HG03064 (cell line): ENCODE measurements around the gene FAM193A.

Experiments
- ATAC-seq: cut with Tn5 transposase; IDR thresholded peaks from one replicate; pipeline ENCODE4 v1.9.1; 2021; ENCODE audit warnings: low read depth; ENCODE audit not compliant: unreplicated experiment

Gene FAM193A

DNA sequence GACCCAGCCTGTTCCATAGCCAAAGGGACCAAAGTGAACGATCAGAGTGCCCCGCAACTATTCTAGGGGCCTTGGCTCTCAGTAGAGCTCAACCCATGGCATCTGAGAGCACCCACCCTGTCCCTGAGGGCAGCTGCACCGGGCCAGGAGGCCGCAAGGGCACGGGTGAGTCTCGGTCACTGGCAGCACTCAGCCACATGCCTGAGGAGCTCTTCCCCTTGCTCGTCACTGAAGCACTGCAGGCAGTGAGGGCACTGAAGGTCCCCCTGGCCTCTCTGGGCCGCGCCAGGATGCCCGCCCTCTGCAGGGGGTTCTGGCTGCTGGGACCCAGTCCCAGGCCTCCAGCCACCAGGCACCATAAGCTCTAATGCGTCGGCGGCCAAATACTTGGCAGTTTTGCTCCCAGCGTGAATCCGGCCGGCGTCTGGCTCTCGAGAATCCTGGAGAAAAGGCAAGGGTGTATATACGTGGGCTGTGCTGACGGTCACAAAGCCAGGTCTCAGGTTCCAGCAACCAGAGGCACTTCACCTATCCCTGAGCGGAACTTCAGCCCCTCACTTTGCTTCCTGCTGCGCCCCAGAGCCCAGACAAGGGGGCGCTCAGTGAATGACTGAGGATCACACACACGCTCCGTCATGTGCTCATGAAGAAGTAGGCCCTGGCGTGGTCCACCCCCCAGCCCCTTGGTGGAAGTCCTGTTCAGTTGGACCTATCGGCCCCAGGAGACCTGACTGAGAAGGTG, 205.8 kb downstream of the FAM193A start:
- no peak for ATAC-seq

DNA sequence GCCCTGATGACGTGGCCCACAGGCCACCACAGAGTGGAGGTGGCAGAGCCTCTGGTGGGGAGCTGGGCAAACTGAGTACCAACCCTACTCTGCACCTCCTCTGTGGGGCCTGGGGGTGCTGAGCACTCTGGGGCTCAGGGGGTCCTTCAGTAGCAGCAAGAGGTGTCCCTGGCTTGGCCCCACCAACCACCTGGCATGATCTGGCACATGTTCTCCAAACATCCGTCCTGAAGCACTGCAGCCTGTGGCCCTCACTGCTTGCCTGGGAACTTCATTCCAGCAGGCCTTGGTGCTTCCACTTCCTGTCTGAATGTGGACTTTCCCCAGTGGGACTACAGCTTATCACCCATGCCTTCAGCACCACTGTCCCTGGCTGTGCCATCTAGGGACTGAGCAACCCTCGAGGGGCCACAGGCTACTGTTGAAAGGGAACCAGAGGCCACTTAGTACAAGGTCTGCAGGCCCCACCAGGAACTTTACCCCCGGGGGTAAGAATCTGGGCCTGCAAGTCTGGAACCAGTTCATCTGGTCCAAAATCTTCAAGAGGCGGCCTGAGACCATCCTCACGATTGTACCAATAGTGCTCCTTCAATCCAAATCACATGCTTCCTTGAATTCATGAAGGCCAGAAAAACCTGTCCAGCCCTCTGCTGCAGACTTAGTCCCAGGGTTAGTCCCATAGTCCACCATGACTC, 206.5 kb downstream of the FAM193A start:
- ATAC-seq, result no peak

DNA sequence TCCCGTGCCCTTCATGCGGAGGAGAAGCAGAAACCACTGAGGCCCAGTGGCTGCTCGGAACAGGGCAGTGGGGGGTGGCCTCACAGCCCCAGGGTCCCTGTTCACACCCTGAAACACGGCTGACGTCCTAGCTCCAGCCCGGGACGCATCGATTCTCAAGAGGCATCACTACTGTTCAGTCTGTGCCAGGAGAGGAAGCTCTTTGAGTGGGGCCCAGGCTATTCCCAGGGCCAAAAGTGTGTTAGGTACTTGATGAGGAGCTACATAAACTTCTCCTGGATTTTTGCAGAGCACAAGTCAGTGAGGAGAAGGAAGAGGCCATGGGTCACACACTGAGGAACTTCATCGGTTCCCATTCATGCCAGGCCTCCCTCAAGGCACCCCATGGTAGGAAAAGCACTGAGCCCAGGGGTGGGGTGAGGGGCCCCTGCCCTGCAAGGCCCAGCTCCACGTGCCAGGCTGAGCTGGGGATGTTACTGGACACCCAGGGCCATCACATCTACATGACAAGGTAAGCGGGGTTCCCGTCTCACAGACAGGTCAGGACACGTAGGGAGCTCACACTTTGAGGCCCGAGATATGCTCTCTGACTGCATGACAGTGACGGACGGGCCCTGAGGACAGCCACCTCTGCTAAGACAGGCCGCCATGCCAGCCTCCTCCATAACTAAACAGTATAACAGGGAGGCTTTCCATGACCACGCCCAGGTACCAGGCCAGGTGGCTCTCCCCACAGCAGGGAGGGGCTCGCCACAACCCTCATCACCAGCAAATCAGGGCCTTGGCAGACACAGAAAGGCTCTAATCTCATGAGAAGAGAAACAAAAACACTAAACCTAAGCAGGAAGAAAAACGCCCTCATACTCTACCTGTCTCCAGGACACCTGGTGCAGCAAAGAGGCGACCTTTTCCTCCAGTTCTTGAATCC, 207.3 kb downstream of the FAM193A start:
- no peak for ATAC-seq

DNA sequence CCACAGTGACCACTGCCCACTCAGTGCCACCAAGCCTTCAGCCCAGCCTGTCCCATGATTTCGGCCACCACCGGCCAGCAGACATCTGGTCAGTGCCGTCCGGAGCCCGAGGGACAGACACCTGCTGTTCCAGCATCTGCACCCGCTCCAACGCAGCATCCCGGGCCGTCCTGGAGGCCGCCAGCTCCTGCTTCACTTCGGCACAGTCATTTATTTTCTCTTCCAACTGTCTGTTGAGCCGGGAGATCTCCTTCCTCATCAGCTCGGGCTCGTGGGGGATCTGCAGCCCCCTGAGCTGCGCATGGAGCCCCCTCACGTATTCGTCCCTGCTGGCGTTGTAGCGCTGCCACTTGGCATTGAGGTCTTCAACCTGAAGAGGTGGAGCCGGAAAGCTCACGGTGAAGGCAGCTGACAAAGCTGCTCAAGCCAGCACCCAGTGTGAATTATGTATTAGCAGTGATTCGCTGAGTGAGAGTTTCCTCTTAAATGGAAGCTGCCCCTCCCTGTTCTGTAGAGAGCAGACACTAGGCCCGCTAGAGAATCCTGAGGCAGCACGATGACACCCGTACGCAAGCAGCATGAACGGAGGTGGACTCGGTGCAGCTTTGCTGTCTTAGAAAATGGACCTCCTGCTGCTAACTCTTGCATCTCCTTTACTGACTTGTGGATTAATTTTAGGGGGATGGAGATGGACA, 208.3 kb downstream of the FAM193A start:
- ATAC-seq, result no peak

DNA sequence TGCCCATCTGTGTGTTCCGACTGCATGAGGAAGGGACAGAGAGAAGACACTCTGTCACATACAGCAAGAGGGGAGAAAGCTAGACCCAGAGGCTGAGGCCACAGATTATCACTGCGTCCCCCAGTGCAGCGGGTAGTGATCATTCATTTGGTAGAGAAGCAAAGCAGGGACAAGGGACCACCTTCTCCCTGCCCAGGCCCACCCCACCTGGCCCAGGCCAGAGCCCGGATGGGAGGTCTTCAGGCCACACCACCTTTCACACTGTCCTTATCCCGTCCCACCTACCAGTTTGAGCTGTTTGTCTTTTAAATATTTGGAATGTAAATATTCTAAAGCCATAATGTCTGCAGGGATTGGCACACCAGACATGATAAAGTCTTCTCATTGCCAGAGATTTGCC, 209.1 kb downstream of the FAM193A start:
- ATAC-seq, result no peak

DNA sequence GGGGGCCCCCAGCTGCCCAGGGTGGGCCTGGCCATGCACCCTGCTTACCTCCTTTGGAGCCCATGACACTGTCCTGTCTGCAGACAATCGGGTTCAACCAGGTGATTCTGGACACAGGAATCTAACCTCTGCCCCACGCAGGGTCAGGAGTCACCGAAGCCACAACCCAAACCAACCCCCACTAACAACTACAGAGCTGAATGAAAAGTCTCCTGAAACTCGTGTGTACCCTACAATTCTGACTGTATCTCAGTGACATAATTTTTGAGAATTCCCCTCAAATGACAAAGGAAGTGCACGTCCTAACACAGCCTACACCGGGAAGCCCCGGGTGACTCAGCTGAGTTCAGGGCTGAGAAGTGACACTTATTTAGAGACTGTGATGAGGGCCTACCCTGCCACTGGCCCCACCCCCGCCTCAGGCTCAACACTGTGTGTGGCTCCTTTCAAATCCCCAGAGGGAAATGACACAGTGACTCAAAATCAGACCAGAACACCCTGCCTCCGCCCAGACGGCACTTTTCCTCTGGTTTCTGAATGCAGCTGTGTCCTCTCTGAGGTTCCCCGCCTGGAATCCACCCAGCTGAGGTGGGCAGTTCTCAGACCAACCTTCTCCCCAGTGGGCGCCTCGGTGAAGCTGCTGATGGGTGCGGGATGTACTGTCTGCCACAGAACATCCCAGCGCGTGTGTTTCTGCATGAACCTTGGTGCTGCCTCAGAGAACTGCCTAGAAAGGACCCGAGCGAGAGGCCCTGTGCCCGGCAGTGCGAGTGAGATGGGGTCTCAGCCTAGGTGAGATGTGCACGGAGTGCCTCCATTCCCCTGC, 209.7 kb downstream of the FAM193A start:
- peak; percentile 74 for ATAC-seq

DNA sequence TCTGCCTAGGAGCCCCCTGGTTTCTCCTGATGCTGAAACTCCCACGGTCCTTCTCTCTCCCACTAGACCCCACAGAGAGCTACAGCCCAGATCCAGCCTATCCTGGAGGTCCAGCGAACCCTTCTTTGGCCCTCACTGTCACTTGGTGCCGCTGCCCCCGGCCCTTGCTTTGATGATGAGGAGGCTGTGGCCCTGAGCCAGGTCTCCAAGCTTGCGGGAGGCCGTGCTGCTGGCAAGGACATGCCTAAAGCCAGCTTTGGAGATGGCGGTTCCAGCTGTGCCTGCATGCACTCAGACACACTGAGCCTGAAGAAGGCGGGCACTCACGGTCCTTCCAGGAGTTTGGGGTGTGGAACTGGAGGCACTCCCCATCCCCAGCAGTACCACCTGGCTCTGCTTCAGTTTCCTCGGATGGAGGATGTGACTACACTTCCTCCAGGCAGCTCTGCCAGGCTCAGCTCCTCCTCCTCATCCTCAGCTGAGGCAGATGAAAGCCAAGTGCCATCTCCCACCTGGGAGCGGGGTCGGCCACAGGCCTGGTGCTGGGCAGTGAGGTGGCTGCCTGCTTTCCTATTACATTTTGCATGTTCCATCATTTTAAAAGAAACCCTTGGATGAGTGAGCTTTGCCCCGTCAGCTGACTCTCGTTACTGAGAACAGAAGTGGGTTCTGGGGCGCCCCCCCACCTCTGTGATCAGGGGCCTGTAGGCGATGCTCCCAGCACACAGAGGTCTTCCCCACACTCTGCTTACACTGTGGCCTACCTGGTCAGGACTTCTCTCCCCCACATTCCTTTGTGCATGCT, 210.6 kb downstream of the FAM193A start:
- ATAC-seq, result no peak

DNA sequence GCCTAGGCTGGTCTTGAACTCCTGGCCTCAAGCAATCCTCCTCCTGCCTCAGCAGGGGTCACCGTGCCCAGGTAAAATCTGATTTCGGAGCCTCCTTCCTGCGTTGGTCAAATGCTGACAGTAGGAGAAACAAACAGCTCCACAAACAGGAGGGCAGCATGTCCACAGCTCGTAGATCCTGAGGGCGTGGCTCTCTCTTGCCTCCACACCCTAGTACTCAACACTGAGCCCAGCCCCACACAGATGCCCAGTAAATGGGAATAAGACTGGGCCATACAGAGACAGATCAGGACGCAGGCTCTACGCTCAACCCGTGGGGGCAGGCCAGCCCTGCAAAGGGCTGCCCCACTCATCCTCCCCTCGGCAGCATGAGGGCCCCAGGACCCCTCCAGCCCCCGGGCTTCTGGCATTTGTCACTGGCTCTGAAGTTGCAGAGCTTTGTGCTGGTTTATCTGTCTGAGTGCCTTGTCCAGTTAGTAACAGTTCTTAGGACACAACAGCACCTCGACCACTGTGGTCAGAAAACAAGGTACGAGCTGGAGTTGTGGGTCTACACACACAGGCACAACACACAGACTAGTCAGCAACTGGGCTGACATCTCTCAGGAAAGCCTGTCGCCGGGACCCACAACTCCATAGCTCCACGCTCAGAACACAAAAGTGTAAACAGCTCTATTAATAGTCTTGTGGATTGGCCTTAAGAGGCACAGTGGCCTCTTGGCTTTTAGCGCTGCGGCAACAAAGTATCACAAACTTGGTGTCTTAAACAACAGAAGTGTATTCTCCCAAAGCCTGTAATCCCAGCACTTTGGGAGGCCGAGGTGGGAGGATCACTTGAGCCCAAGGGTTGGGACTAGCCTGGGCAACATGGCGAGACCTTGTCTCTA, 214.5 kb downstream of the FAM193A start:
- ATAC-seq, result no peak

DNA sequence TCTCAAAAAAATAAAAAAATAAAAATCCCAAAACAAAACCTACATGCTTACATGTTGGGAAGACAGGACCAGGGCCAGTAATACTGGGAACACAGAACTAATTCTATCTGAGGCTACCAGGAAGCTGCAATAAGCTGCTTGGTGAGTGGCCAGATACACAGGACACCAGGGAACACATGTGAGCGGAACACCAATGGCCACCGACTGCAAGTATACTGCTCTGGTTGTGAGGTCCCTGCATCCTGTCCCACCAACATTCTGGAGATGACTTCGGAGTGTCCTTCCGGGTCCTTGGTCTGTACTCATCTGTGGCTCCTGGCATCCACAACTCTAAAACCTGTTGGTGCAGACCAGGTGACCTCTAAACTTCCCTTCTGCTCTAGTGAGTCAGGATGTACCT, 217.0 kb downstream of the FAM193A start:
- no peak for ATAC-seq

DNA sequence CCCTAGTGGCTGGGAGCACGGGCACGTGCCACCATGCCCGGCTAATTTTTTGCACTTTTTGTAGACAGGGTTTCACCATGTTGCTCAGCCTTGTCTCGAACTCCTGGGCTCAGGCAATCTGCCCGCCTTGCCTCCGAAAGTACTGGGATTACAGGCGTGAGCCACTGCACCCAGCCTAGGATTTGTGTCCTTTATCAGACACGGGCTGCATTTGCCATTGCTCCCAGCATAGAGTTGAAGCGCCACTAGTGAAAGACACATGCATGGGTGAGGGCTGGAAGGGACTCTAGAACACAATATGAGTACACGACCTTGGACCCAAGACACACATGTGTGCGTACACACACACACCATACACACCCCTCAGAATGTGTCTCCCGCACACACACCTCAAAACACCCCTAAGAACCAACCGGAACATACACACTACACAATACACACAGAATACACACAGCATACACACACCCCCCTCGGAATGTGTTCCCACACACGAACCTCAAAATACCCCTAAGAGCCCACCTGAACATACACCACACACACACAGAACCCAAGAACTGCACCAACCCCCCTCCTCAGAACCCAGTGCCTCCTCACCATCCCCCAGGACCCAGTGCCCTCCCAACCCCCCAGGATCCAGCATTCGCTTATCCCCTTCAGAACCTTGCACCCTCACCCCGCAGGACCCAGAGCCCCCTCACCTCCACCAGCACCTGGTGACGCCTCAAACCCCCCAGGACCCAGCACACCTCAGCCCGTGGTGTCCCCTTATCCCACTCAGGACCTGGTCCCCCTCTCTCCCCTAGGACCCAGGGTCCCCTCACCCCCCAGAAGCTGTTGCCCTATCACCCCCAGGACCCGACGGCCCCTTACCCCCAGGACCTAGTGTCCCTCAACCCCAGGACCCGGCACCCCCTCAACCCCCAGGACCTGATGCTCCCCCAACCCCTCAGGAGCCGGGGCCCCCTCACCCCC, 218.7 kb downstream of the FAM193A start:
- ATAC-seq, result no peak

DNA sequence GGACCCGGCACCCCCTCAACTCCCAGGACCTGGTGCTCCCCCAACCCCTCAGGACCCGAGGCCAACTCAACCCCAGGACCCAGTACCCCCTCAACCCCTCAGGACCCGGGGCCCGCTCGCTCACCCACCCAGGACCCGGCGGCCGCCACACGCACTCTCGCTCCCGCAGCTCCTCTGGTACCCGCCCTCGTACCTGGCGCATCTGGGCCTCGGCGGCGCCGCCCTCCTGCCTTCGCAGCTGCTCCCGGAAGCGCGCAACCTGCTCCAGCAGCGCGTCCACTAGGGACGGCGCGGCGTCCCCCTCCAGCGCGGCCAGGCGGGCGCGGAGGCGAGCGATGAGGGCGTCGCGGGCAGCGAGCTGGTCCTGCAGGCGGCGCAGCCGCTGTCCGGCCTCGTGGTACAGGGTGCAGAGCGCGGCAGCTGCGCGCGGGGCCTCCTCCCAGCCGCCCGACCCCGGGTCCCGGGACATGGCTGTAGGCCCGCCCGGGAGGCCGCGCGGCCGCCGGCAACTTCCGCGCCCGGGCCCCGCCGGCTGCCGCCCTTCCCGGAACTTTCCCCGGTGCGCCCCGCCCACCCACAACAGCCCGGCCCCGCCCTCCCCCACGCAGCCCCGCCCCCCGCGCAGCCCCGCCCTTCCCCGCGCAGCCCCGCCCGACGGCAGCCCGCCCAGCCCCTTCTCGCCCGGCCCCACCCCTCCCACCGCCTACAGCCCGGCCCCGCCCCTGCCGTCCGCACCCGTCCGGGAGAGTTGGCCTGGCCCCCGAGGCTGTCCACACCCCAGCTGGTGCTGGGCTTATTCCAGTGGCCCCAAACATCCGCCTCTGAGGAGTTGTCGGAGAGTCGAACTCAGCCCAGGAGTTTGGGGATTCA, 219.6 kb downstream of the FAM193A start, which contains the start of gene TNIP2:
Gene TNIP2 (minus strand): TSS at position 516 of the 870 bp plus-strand sequence. CDS start 47 bp downstream, at position 469.
- peak; percentile 63 for ATAC-seq

DNA sequence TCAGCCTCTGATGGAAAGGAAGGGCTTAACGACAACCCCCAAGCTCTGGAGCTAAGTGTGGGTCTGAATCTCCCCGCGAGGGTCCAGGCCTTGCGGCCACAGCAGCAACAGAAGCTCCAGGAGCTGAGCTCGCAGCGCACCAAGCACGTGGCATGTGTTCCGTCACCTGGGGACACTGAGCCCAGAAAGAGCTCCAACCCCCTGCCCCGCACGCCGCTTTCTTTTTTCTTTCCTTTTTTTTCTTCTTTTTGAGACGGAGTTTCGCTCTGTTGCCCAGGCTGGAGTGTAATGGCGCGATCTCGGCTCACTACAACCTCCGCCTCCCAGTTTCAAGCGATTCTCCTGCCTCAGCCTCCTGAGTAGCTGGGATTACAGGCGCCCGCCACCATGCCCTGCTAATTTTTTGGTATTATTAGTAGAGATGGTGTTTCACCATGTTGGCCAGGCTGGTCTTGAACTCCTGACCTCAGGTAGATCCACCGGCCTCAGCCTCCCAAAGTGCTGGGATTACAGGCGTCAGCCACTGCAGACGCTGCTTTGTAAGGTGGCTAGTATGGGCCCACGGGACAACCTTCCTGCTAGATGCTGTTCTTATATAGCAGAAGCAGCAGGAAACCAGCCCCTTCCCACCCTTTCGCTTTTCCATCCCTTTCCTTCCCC, 220.4 kb downstream of the FAM193A start:
- no peak for ATAC-seq

DNA sequence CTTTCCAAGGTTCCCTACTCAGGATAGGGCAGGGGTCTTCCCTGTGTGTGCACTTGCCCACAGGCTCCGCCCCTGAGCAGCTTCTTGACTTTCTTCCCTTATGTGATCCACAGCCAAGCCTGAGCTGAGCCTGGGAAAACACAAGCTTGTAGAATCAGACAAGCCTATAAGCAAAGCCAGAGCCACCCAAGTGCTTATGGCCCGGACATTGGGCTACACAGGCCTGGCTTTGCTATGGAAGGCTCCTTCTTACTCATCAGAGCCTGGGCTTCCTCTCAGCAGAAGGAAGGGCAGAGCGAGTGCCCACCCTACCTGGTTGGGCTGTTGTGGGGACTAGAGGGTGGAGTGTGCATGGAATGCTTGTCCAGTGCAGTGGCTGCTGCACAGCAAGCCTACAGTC, 221.0 kb downstream of the FAM193A start:
- no peak for ATAC-seq

DNA sequence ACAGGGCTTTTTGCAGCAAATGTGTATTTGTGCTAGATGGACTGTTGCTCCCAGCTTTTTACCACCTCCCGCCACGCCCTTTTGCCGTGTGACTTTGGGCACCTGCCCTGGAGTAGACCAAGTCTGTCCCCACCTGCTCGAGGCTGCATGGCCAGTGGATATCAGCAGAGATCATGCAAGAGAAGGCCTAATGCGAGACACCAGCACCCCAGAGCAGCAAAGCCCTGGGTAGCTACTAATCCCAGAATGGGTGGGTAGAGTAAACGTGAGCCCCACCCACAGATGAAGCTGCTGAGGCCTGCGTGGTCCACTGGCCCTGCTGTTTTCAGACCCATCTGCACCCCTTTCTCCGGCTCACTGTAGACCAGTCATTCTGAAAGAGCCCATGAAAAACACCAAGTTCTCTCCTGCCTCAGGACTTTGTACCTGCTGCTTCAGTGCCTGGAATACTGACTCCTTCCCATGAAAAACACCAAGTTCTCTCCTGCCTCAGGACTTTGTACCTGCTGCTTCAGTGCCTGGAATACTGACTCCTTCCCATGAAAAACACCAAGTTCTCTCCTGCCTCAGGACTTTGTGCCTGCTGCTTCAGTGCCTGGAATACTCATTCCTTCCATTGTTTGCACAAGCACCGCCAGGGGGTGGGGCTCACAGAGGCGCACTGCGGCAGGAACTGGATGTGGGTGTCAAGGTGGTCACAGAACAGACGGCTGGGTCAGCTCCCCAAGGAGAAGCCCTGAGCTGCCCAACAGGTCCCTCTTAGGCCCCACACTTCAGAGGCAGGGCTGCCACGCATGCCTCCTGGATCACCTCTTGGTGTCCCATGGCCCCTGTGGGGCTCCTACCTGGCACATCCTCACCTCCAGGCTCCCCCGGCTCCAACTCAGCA, 224.8 kb downstream of the FAM193A start:
- no peak for ATAC-seq
